GM19025 (cell line): ENCODE results near the gene PGP.
A peak's percentile ranks its signal among the peaks of the same experiment; 100 is the strongest.
"Not testable (repeated sequence)": the region's sequence is repeated elsewhere in the genome, so short reads cannot be mapped to it uniquely, and the experiment has no call there.

Experiments
- ATAC-seq: cut with Tn5 transposase; IDR thresholded peaks from one replicate; pipeline ENCODE4 v1.9.1; 2021; ENCODE audit warnings: mild to moderate bottlenecking, low read depth, moderate library complexity; ENCODE audit not compliant: unreplicated experiment

Gene PGP

GRCh38 chr16:2214719-2214968 is at the start of gene PGP:
TSS of gene PGP (minus strand) at chr16:2214840. CDS start at chr16:2214777, 63 bp downstream.
- peak; percentile 91 for ATAC-seq

GRCh38 chr16:2263026-2263425 is 48.4 kb upstream of the PGP start:
- not testable (repeated sequence) for ATAC-seq

GRCh38 chr16:2260250-2260649 is 45.6 kb upstream of the PGP start:
- no peak for ATAC-seq

GRCh38 chr16:2258530-2258929 is 43.9 kb upstream of the PGP start:
- not testable (repeated sequence) for ATAC-seq

GRCh38 chr16:2257726-2258125 is 43.1 kb upstream of the PGP start:
- no peak for ATAC-seq

GRCh38 chr16:2256531-2257140 is 42.0 kb upstream of the PGP start:
- ATAC-seq = no peak

GRCh38 chr16:2253293-2253692 is 38.7 kb upstream of the PGP start:
- ATAC-seq = no peak

GRCh38 chr16:2252806-2253148 is 38.1 kb upstream of the PGP start:
- ATAC-seq = no peak

- peak; percentile 85 for ATAC-seq
Measured at GRCh38 chr16:2251296-2252111, 36.9 kb upstream of the PGP start, which contains the start of gene ECI1. TSS of gene ECI1 (minus strand) at chr16:2251587. CDS start at chr16:2251566, 21 bp downstream.

- peak; percentile 1 for ATAC-seq
Measured at GRCh38 chr16:2250652-2251295, 36.1 kb upstream of the PGP start.

GRCh38 chr16:2246301-2246885 is 31.8 kb upstream of the PGP start:
- ATAC-seq = no peak

- ATAC-seq = no peak
Measured at GRCh38 chr16:2244926-2245795, 30.5 kb upstream of the PGP start.

GRCh38 chr16:2244301-2244700 is 29.7 kb upstream of the PGP start:
- no peak for ATAC-seq

- no peak for ATAC-seq
Measured at GRCh38 chr16:2243781-2244180, 29.1 kb upstream of the PGP start.

GRCh38 chr16:2243031-2243528 is 28.4 kb upstream of the PGP start:
- no peak for ATAC-seq

GRCh38 chr16:2242598-2242997 is 28.0 kb upstream of the PGP start:
- ATAC-seq = no peak

- not testable (repeated sequence) for ATAC-seq
Measured at GRCh38 chr16:2240331-2240730, 25.7 kb upstream of the PGP start.

GRCh38 chr16:2238838-2239675 is 24.4 kb upstream of the PGP start:
- ATAC-seq = no peak

GRCh38 chr16:2238150-2238837 is 23.7 kb upstream of the PGP start:
- ATAC-seq = no peak
